ENCODE measurements around the gene CHEK2.
"Not testable (repeated sequence)": the region's sequence is repeated elsewhere in the genome, so short reads cannot be mapped to it uniquely, and the experiment has no call there.

Gene CHEK2

GRCh38 chr22:28680813-28681490 is 60.7 kb downstream of the CHEK2 start:
- H3K36me3 Mint-ChIP-seq (ENCODE audit: low read depth); H3K9me3 Mint-ChIP-seq; H3K27ac Mint-ChIP-seq; H3K4me3 Mint-ChIP-seq; H3K4me1 Mint-ChIP-seq (ENCODE audit: low read depth): not testable (repeated sequence)
- H3K27me3 Mint-ChIP-seq, result peaks cover 60% of the 10 kb centered on the region

GRCh38 chr22:28679611-28680287 is 61.9 kb downstream of the CHEK2 start, which contains the start of gene TTC28:
Gene TTC28 (minus strand): TSS chr22:28679840. CDS start chr22:28679723, 117 bp downstream.
- peaks cover 66% of the 10 kb centered on the region for H3K27me3 Mint-ChIP-seq
- H3K27ac Mint-ChIP-seq; H3K9me3 Mint-ChIP-seq; H3K36me3 Mint-ChIP-seq (ENCODE audit: low read depth): not testable (repeated sequence)
- peaks cover 15% of the 10 kb centered on the region for H3K4me1 Mint-ChIP-seq (ENCODE audit: low read depth)
- H3K4me3 Mint-ChIP-seq, result peak within 1 kb of the TSS; percentile 75

- peak overlapping the region; percentile 67 for H3K4me3 Mint-ChIP-seq
- H3K9me3 Mint-ChIP-seq; H3K36me3 Mint-ChIP-seq (ENCODE audit: low read depth); H3K27ac Mint-ChIP-seq: not testable (repeated sequence)
- peaks cover 22% of the 10 kb centered on the region for H3K4me1 Mint-ChIP-seq (ENCODE audit: low read depth)
- peaks cover 71% of the 10 kb centered on the region for H3K27me3 Mint-ChIP-seq
Measured at GRCh38 chr22:28678778-28679610, 62.6 kb downstream of the CHEK2 start.

- Mint-ChIP-seq H3K4me1 (ENCODE audit: low read depth) (peaks cover 30% of the 10 kb centered on the region), H3K27me3 (peaks cover 72% of the 10 kb centered on the region)
- not testable (repeated sequence) for H3K36me3 Mint-ChIP-seq (ENCODE audit: low read depth); H3K27ac Mint-ChIP-seq; H3K4me3 Mint-ChIP-seq; H3K9me3 Mint-ChIP-seq
Measured at GRCh38 chr22:28678170-28678569, 63.5 kb downstream of the CHEK2 start.

- peaks cover 5% of the 10 kb centered on the region for H3K9me3 Mint-ChIP-seq
- peaks cover 69% of the 10 kb centered on the region for H3K27me3 Mint-ChIP-seq
- H3K27ac Mint-ChIP-seq, result peak overlapping the region; percentile 98
- peaks cover 30% of the 10 kb centered on the region for H3K4me1 Mint-ChIP-seq (ENCODE audit: low read depth)
- H3K4me3 Mint-ChIP-seq, result peak overlapping the region; percentile 80
- peaks cover 5% of the 10 kb centered on the region for H3K36me3 Mint-ChIP-seq (ENCODE audit: low read depth)
Measured at GRCh38 chr22:28674121-28674563, 67.5 kb downstream of the CHEK2 start.

- no peak overlapping the region for H3K4me3 Mint-ChIP-seq
- H3K27ac Mint-ChIP-seq, result no peak overlapping the region
- peaks cover 49% of the 10 kb centered on the region for H3K27me3 Mint-ChIP-seq
- peaks cover 5% of the 10 kb centered on the region for H3K9me3 Mint-ChIP-seq
- peaks cover 25% of the 10 kb centered on the region for H3K4me1 Mint-ChIP-seq (ENCODE audit: low read depth)
- peaks cover 5% of the 10 kb centered on the region for H3K36me3 Mint-ChIP-seq (ENCODE audit: low read depth)
Measured at GRCh38 chr22:28670756-28671155, 70.9 kb downstream of the CHEK2 start.

GRCh38 chr22:28670161-28670560 is 71.5 kb downstream of the CHEK2 start:
- Mint-ChIP-seq H3K27me3 (peaks cover 43% of the 10 kb centered on the region), H3K4me3 (no peak overlapping the region), H3K4me1 (ENCODE audit: low read depth) (peaks cover 24% of the 10 kb centered on the region), H3K9me3 (peaks cover 5% of the 10 kb centered on the region), H3K27ac (no peak overlapping the region), H3K36me3 (ENCODE audit: low read depth) (peaks cover 5% of the 10 kb centered on the region)

- Mint-ChIP-seq H3K4me1 (ENCODE audit: low read depth) (peaks cover 17% of the 10 kb centered on the region), H3K27me3 (peaks cover 36% of the 10 kb centered on the region), H3K4me3 (no peak overlapping the region), H3K9me3 (peaks cover 5% of the 10 kb centered on the region), H3K36me3 (ENCODE audit: low read depth) (peaks cover 5% of the 10 kb centered on the region), H3K27ac (no peak overlapping the region)
Measured at GRCh38 chr22:28669387-28669786, 72.2 kb downstream of the CHEK2 start.

GRCh38 chr22:28663569-28663942 is 78.1 kb downstream of the CHEK2 start:
- H3K9me3 Mint-ChIP-seq; H3K4me1 Mint-ChIP-seq (ENCODE audit: low read depth); H3K4me3 Mint-ChIP-seq; H3K27ac Mint-ChIP-seq; H3K36me3 Mint-ChIP-seq (ENCODE audit: low read depth): not testable (repeated sequence)
- peaks cover 16% of the 10 kb centered on the region for H3K27me3 Mint-ChIP-seq

- Mint-ChIP-seq H3K4me3 (no peak overlapping the region), H3K27me3 (peaks cover 52% of the 10 kb centered on the region), H3K27ac (no peak overlapping the region), H3K9me3 (no peaks in the 10 kb centered on the region), H3K4me1 (ENCODE audit: low read depth) (no peaks in the 10 kb centered on the region), H3K36me3 (ENCODE audit: low read depth) (no peaks in the 10 kb centered on the region)
Measured at GRCh38 chr22:28658448-28658847, 83.2 kb downstream of the CHEK2 start.

- Mint-ChIP-seq H3K9me3 (no peaks in the 10 kb centered on the region), H3K36me3 (ENCODE audit: low read depth) (no peaks in the 10 kb centered on the region), H3K4me1 (ENCODE audit: low read depth) (no peaks in the 10 kb centered on the region), H3K27ac (no peak overlapping the region), H3K27me3 (peaks cover 57% of the 10 kb centered on the region), H3K4me3 (no peak overlapping the region)
Measured at GRCh38 chr22:28656181-28656580, 85.4 kb downstream of the CHEK2 start.

- no peak overlapping the region for H3K4me3 Mint-ChIP-seq
- H3K36me3 Mint-ChIP-seq (ENCODE audit: low read depth), result no peaks in the 10 kb centered on the region
- H3K27me3 Mint-ChIP-seq, result peaks cover 67% of the 10 kb centered on the region
- no peak overlapping the region for H3K27ac Mint-ChIP-seq
- H3K4me1 Mint-ChIP-seq (ENCODE audit: low read depth), result no peaks in the 10 kb centered on the region
- no peaks in the 10 kb centered on the region for H3K9me3 Mint-ChIP-seq
Measured at GRCh38 chr22:28650463-28650862, 91.2 kb downstream of the CHEK2 start.

- Mint-ChIP-seq H3K27me3 (peaks cover 59% of the 10 kb centered on the region), H3K27ac (no peak overlapping the region), H3K9me3 (no peaks in the 10 kb centered on the region), H3K4me3 (no peak overlapping the region), H3K36me3 (ENCODE audit: low read depth) (no peaks in the 10 kb centered on the region), H3K4me1 (ENCODE audit: low read depth) (no peaks in the 10 kb centered on the region)
Measured at GRCh38 chr22:28648792-28649191, 92.8 kb downstream of the CHEK2 start.

GRCh38 chr22:28647216-28647615 is 94.4 kb downstream of the CHEK2 start:
- Mint-ChIP-seq H3K4me3 (no peak overlapping the region), H3K4me1 (ENCODE audit: low read depth) (no peaks in the 10 kb centered on the region), H3K9me3 (no peaks in the 10 kb centered on the region), H3K36me3 (ENCODE audit: low read depth) (no peaks in the 10 kb centered on the region), H3K27me3 (peaks cover 55% of the 10 kb centered on the region), H3K27ac (no peak overlapping the region)

GRCh38 chr22:28639321-28639720 is 102.3 kb downstream of the CHEK2 start:
- Mint-ChIP-seq H3K4me3 (no peak overlapping the region), H3K27ac (no peak overlapping the region), H3K4me1 (ENCODE audit: low read depth) (no peaks in the 10 kb centered on the region), H3K9me3 (no peaks in the 10 kb centered on the region), H3K27me3 (peaks cover 51% of the 10 kb centered on the region), H3K36me3 (ENCODE audit: low read depth) (no peaks in the 10 kb centered on the region)

All from stimulated activated naive CD8-positive, alpha-beta T cell treated with anti-CD3 and anti-CD28 coated beads, Interleukin-15, Interleukin-2, amounts not matched to agents 100 ng/mL and 50 ng/mL, for 24 hours (primary cell).